Calu3 (cell line): ENCODE results near the gene GMPR2. TPM values are rescaled to one million over a fixed set of nuclear protein-coding genes. Genes with fewer than 3 reads are reported as not detected.

Experiments
- BruUV-seq: library from RNA; stranded (reverse); fragments of 400-500 nt; replicated peaks from 2 replicates; lab custom pipeline; 2021; lab: Mats Ljungman, UMichigan
- CTCF ChIA-PET: fragments of 300-600 bp; sonication (Branson Sonifier 250); formaldehyde crosslinking; loops from one replicate; lab custom pipeline; 2022; ENCODE audit warnings: antibody characterized with exemption; lab: Charles Lee
- DNase-seq: peaks from one replicate; pipeline ENCODE4 v3.0.0; 2022
- H3K27ac Mint-ChIP-seq: one replicate; pipeline ENCODE4 v1.8.0; 2022; ENCODE audit warnings: mixed read lengths; ENCODE audit not compliant: unreplicated experiment
- H3K27me3 Mint-ChIP-seq: one replicate; pipeline ENCODE4 v1.8.0; 2022; ENCODE audit warnings: mixed read lengths; ENCODE audit not compliant: unreplicated experiment
- H3K36me3 Mint-ChIP-seq: one replicate; pipeline ENCODE4 v1.8.0; 2022; ENCODE audit warnings: mild to moderate bottlenecking, moderate library complexity, mixed read lengths; ENCODE audit not compliant: insufficient read depth, unreplicated experiment
- H3K4me1 Mint-ChIP-seq: one replicate; pipeline ENCODE4 v1.8.0; 2022; ENCODE audit warnings: mild to moderate bottlenecking, low read depth, mixed read lengths; ENCODE audit not compliant: unreplicated experiment
- H3K4me3 Mint-ChIP-seq: one replicate; pipeline ENCODE4 v1.8.0; 2022; ENCODE audit warnings: mild to moderate bottlenecking, low read depth, moderate library complexity, mixed read lengths; ENCODE audit not compliant: unreplicated experiment
- H3K9me3 Mint-ChIP-seq: one replicate; pipeline ENCODE4 v1.8.0; 2022; ENCODE audit warnings: low read depth, mixed read lengths; ENCODE audit not compliant: unreplicated experiment
- intact Hi-C: fragments of 100-400 bp; cut with micrococcal nuclease; formaldehyde crosslinking; loops from one replicate; pipeline ENCODE4 v1.10.0; 2022; ENCODE audit not compliant: unreplicated experiment
- total RNA-seq: library from RNA; stranded (reverse); gene quantifications from 2 replicates; pipeline ENCODE4 v1.2.3, GENCODE V29; 2022
- TF ChIP-seq, protein P1 (sequence below): fragments of 200-600 bp; IDR thresholded peaks from one replicate; pipeline ENCODE4 v1.8.0; 2022; ENCODE audit warnings: antibody characterized with exemption; ENCODE audit not compliant: unreplicated experiment

Gene GMPR2
- total RNA-seq, 1 experiment from 2014 or later, result 63.4 TPM

DNA sequence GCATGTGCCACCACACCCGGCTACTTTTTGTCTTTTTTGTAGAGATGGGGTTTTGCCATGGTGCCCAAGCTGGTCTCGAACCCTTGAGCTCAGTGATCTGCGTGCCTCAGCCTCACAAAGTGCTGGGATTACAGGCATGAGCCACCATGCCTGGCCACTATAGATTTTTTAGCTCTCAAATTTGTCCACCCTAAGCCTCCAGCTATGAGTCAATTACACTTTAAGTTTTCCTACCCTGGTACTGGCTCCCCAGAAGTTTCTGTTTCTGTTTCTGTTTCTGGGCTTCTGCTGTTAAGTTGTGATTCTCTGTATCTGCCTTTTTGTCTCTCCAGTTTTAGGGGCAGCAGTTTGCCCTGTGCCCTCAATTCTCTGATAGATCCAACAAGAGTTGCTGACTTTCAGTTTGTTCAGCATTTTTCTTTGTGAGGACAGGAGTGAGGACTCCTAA is 14.1 kb downstream of the GMPR2 start:
- CTCF ChIA-PET, result interaction anchor here (0.9 to 3.4 kb wide), 3 partner anchors 8 to 53 kb away, joined by 3 to 12 read pairs (median 3); partner anchors contain the start of genes DHRS1 and NOP9

DNA sequence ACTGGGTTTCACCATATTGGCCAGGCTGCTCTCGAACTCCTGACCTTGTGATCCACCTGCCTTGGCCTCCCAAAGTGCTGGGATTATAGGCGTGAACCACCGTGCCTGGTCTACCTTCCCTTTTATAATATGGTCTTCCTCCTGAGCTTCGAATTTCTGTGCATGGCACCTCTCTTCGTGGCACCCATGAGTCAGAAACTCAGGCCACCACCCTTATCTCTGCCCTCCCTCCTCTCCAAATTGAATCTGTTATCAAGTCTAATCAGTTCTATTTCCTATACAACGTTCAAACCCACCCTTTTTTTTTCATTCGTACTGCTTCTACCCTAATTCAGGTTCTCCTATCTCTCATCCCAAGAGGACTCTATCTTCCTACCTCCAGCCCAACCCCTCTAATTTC is 14.7 kb downstream of the GMPR2 start:
- no TSS peak for BruUV-seq
- peaks cover 15% of the 10 kb centered on the region for H3K36me3 Mint-ChIP-seq
- no peak for DNase-seq
- H3K27me3 Mint-ChIP-seq, result no peaks in the 10 kb centered on the region
- H3K4me3 Mint-ChIP-seq, result no peak overlapping the region
- H3K9me3 Mint-ChIP-seq, result no peaks in the 10 kb centered on the region
- intact Hi-C loops, result no loop called here
- TF ChIP-seq, protein P1, sequence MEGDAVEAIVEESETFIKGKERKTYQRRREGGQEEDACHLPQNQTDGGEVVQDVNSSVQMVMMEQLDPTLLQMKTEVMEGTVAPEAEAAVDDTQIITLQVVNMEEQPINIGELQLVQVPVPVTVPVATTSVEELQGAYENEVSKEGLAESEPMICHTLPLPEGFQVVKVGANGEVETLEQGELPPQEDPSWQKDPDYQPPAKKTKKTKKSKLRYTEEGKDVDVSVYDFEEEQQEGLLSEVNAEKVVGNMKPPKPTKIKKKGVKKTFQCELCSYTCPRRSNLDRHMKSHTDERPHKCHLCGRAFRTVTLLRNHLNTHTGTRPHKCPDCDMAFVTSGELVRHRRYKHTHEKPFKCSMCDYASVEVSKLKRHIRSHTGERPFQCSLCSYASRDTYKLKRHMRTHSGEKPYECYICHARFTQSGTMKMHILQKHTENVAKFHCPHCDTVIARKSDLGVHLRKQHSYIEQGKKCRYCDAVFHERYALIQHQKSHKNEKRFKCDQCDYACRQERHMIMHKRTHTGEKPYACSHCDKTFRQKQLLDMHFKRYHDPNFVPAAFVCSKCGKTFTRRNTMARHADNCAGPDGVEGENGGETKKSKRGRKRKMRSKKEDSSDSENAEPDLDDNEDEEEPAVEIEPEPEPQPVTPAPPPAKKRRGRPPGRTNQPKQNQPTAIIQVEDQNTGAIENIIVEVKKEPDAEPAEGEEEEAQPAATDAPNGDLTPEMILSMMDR, result no peak
- H3K4me1 Mint-ChIP-seq, result peaks cover 7% of the 10 kb centered on the region
- CTCF ChIA-PET, result interaction anchor here (1.1 to 3.4 kb wide), 2 partner anchors 9 to 50 kb away, joined by 3 to 12 read pairs; no protein-coding TSS in a partner anchor
- no peak overlapping the region for H3K27ac Mint-ChIP-seq

More for the DNA sequence above, 14.1 kb downstream of the GMPR2 start:
- BruUV-seq, result no TSS peak
- intact Hi-C loops, result no loop called here
- H3K27me3 Mint-ChIP-seq, result no peaks in the 10 kb centered on the region
- no peak overlapping the region for H3K27ac Mint-ChIP-seq
- no peaks in the 10 kb centered on the region for H3K9me3 Mint-ChIP-seq
- peaks cover 21% of the 10 kb centered on the region for H3K36me3 Mint-ChIP-seq
- TF ChIP-seq, protein P1, result no peak
- no peak overlapping the region for H3K4me3 Mint-ChIP-seq
- H3K4me1 Mint-ChIP-seq, result peaks cover 5% of the 10 kb centered on the region
- DNase-seq, result no peak

DNA sequence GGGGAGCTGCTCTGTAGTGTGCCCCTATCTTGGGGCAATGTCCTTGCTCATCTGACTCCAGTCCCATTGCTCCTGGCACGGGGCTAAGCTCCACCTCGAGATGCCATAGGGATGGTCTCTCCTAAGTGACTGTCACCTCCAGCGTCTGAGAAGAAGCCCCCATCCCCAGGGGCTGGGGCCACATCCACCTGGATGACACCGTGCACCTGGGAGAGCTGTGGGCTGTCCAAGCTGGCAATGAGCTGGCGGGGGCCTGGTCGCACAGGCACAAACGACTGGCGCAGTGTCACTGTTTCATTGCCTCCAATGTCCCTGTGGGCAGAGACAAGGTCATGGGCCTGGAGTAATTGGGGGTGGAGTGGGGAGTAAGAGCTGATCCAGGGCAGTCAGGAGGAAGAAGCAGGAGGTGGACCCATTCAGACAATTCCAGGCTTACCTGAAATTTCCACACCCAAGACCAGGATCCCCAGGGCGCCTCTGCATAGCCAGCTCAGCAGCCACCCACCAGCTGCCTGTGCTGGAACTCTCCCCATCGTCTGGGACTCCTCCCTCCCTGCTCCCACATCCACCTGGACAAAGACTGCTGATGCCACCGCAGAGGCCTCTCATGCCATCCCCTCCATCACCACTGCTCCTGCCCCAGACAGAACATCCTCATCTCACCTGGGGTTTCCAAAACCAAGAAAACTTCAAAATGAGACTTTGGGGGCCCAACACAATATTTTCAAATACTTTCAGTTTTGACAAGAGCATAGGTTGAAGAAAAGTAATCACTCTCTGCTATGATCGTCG is 16.7 kb downstream of the GMPR2 start:
- CTCF ChIA-PET, result interaction anchor here (3.4 kb wide), 1 partner anchor 48 kb away, joined by 12 read pairs; no protein-coding TSS in a partner anchor
- no TSS peak for BruUV-seq
- H3K36me3 Mint-ChIP-seq, result no peaks in the 10 kb centered on the region

DNA sequence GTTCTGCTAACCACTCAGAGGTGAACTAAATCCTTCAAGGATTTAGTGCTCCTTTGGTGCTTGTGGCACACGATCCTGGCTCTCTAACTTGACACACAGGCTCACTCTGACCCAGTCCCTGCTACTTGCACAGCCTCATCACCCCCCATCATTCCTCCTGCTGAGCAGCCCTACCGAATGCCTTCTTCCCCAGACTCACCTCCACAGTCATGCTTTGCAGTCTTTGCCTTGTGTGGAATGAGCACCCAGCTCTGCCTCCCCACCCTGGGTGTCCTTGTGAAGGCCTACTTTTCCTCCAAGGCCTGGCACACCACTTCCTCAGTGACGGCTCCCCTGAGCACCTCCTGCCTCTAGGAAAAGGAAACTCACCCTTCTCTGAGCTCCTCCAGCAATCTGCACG is 17.6 kb downstream of the GMPR2 start:
- intact Hi-C loops, result no loop called here
- no peaks in the 10 kb centered on the region for H3K36me3 Mint-ChIP-seq
- TF ChIP-seq, protein P1, result no peak
- H3K27me3 Mint-ChIP-seq, result no peaks in the 10 kb centered on the region
- CTCF ChIA-PET, result interaction anchor here (1.6 kb wide), 1 partner anchor 90 kb away, joined by 3 read pairs; no protein-coding TSS in a partner anchor
- H3K4me3 Mint-ChIP-seq, result no peak overlapping the region
- H3K27ac Mint-ChIP-seq, result no peak overlapping the region
- H3K9me3 Mint-ChIP-seq, result no peaks in the 10 kb centered on the region
- H3K4me1 Mint-ChIP-seq, result peaks cover 7% of the 10 kb centered on the region
- no TSS peak for BruUV-seq
- no peak for DNase-seq

More for the DNA sequence above, 16.7 kb downstream of the GMPR2 start:
- Mint-ChIP-seq H3K4me1 (peaks cover 7% of the 10 kb centered on the region), H3K4me3 (no peak overlapping the region), H3K9me3 (no peaks in the 10 kb centered on the region), H3K27ac (no peak overlapping the region), H3K27me3 (no peaks in the 10 kb centered on the region)
- DNase-seq, result no peak
- intact Hi-C loops, result no loop called here
- TF ChIP-seq, protein P1, result no peak
